Measurements from ENCODE around the gene PSMD14.

The PSMD14 gene

DNA sequence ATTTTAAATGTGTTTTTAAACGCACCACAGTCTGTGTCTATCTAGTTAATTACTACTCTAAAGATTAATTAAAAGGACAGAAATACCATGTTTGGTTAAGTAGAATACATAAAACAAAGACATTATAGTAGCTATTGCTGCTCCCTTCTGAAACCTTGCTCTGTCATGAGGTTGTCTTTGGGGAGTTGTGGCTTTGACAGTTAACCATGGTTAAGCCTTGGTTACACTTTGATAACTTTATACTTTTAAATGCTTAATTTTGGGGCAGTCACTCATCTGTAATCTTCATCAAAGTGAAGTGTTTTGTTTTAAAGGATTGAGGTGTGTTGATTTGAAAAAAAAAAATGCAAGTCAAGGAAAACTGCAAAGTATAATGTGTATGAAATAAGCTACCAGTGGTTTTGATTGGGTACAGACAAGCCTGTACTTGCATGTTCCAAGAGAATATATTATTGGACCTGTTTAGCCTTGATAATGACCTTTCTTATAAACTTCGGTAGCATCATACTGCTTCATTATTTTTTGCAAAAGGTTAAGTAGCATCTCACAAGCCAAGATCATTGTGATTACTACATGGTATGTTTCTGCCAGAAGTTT lies 78.1 kb downstream of the PSMD14 start:
- DNase-seq, result no peak

DNA sequence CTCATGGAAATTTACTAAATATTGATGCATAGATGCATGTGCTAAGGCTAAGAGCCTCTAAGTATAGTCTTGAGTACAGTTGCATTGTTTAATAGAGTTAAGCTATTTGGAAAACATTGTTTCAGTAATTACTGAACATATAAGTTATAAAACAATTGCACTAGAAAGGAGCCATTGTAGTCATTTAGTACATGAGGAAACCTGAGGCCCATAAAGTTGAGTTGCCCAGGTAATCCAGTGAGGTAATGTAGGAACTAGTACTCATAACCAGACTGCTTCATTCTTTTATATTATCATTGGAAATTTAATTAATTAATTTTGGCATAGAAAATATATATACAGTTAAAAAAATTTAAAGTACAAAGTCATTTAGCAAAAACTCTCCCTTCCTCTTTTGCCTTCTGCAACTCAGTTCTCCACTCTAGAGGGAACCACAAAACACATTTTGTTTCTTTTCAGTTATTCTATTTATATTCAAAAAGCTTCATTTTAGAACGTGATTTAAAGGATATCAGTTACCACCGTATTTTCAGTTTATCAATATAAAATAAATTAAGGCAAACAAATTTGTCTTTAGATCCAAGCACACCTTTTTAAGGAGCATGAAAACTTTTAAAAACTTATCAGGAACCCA lies 80.0 kb downstream of the PSMD14 start:
- DNase-seq, result no peak

- no peak for DNase-seq
Measured at GRCh38 chr2:161391737-161392506, 83.7 kb downstream of the PSMD14 start.

GRCh38 chr2:161400076-161400475 lies 91.9 kb downstream of the PSMD14 start:
- DNase-seq, result no peak

GRCh38 chr2:161402297-161402696 lies 94.1 kb downstream of the PSMD14 start:
- no peak for DNase-seq

DNA sequence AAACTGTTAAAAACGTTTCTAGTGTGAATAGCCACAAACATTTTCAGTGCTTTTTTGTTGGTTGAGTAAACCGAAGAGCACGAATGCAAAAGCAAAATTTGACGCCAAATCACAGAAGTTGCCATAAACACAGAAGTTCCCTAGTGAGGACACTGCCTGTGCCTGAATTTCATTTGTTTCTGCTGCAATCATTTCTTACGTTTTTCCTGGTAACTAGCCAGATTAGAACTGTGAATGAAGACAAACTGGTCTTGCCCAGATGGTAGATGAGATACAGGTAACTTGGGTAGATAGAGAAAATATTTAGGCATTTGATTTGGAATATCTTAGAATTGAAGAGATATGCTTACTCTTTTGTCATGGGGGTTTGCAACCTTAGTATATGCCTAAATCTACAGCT lies 98.1 kb downstream of the PSMD14 start:
- DNase-seq, result no peak

GRCh38 chr2:161407597-161407996 lies 99.4 kb downstream of the PSMD14 start:
- no peak for DNase-seq

- DNase-seq, result no peak
Measured at GRCh38 chr2:161409308-161409907, 101.2 kb downstream of the PSMD14 start.

DNA sequence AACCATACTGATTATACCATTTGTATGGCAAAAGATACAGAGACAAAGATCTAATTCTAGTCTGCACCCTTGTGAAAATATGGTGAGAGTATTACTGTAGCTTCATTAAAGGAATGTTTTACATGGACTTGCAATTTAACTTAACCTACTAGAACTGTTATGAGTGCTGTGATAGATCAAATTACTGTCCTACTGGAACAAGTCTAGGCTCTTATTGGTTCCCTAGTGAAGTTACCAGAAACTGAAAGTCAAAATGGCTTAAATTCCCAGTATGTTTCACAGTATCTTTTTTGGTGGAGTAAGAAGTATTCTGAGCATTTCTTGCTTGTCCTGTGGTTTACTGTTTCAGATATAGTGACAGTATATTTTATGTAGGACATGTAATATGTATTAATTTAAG lies 104.1 kb downstream of the PSMD14 start:
- no peak for DNase-seq

DNA sequence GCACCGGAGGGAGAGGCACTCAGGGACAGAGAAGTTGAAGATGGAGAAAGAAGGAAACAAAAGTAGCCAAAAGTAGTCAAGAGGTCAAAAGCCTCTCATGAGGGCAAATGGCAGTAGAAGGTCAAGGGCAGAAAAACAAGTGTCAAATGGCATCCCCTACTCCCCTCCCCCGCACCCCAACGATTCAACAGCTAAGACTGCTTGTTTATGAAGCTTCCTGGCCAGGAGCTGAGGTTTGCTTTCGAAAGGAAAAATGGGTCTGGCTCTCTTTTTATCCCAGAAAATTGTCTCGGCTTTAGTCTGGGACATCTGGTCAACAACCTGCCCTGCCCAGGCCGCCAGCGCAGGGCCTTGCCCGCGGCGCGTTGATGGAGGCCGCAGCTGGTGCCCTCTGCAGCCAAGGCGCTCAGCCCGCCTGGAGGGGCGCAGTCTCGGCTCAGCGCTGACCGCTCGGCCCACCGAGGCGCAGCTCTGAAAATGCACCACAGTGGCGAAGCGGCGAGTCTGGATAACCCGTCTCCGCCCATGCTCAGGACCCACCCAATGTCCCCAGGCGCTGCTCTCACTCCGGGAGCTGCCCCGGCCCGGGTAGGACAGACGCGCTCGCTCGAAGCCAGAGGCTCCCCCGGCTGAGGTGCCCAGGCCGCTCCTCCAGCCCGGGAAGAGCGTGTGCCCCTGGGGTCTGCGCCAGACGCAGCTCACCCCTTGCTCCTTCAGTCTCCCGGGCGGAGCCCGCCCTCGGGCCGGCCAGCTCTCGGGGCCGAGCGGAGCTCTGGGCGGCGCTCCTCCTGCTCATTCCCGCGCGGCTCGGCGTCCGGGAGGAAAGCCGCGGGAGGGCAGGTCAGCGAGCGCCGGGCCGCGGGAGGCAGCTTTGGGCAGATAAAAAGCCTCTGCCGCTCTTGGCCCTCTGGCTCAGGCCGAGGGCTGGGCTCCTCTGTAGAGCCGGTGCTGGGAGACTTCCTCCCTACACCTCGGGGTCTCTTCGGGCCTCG lies 106.1 kb downstream of the PSMD14 start:
- DNase-seq, result no peak

DNA sequence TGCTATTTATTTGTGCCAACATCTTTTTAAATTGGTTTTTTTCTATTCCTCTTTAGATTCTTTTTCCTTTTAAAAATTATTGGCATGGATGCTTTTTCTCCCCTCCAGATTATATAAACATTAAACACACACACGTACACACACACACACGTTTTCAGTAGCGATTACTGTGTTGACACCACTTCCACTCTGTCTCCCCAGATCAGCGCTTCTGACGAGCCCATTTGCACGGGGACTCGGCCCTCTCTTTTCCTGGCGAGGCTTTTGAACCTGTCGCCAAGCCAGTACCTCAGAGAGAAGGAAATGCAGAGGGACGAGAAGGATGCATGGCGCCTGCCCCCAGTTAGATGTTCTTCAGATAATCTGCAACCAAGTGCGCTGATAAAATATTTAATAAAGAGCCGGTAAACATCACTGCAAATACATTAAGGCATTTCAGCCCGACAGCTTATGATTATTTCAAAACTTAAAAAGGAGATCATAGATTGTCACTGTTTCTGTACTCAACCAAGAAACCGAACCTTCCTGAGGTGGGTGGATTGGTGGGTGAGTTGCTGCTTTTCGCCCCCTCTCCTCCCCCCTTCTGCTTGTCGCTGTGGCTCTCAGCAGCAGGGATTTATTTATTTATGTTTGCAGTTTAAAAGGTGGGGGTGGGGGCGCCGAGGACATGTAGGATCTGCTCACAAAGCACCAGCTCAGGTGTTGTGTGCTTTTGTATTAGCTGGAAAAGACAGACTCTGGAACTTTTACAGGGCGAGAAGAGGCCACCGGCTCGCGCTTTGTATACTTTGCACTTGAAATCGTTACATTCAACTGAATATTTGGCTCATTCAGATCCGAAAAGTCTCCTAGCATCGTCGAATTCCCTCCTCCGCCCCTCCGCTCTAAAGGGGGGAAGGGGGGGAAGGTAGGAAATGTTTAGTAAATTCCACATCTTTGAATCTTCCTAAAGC lies 107.1 kb downstream of the PSMD14 start:
- DNase-seq, result no peak

DNA sequence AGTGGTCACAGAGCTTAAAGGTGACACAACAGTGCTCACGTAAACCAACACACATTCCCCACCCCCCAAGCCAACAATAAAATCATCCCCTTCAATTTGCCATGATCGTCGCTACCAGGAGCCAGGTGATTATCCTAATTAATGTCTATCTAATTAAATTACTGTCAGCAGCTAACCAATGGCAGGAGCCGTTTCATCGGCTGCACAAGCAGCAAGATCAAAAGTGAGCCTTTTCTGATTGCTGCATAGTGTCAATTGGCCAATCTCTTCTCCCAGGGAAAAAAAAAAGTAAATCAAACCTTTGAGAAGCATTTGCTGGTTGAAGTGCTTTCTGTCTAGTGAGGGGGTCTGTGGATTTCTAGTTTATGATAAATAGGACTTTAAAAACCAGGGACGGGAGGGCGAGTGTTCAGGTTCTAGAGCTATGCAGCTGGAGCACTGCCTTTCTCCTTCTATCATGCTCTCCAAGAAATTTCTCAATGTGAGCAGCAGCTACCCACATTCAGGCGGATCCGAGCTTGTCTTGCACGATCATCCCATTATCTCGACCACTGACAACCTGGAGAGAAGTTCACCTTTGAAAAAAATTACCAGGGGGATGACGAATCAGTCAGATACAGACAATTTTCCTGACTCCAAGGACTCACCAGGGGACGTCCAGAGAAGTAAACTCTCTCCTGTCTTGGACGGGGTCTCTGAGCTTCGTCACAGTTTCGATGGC lies 107.9 kb downstream of the PSMD14 start, which contains the start of gene TBR1:
Gene TBR1 (plus strand): TSS at position 311 of the 721 bp plus-strand sequence. CDS start 114 bp downstream, at position 425.
- DNase-seq, result no peak

GRCh38 chr2:161416708-161417437 lies 108.6 kb downstream of the PSMD14 start:
- no peak for DNase-seq

GRCh38 chr2:161417438-161418274 lies 109.4 kb downstream of the PSMD14 start:
- DNase-seq, result no peak

- no peak for DNase-seq
Measured at GRCh38 chr2:161418275-161418714, 110.1 kb downstream of the PSMD14 start.

- DNase-seq, result no peak
Measured at GRCh38 chr2:161418715-161419637, 110.8 kb downstream of the PSMD14 start.

- no peak for DNase-seq
Measured at GRCh38 chr2:161419638-161420190, 111.5 kb downstream of the PSMD14 start.

Data from CD4-positive, alpha-beta T cell treated with Interleukin-1 beta for 1 hour (primary cell).